K562 (cell line): ENCODE data around the gene ANXA3. TPM values are rescaled to one million over a fixed set of nuclear protein-coding genes. Genes with fewer than 3 reads are reported as not detected.

Experiments
- ATAC-seq: fragments of 200-7000 bp; cut with Tn5 transposase; 3 replicates; pipeline ENCODE4 v1.9.1; 2020; ENCODE audit warnings: moderate library complexity
- BruUV-seq: library from RNA; stranded (reverse); fragments of 400-500 nt; replicated peaks from 2 replicates; lab custom pipeline; 2021; lab: Mats Ljungman, UMichigan
- CTCF ChIA-PET: fragments of 300-600 bp; formaldehyde crosslinking; extraction: SDS; loops from one replicate; lab custom pipeline; 2021; ENCODE audit warnings: low intra/inter-chr PET ratio; lab: Yijun Ruan, JAX
- POLR2A ChIA-PET: fragments of 300-600, 350-650 bp; sonication (Branson Sonifier 250); formaldehyde crosslinking; extraction: SDS; loops from one replicate; lab custom pipeline; 2021; ENCODE audit warnings: antibody characterized with exemption, inconsistent platforms; lab: Yijun Ruan, JAX
- DNase-seq, 4 experiments: peaks; one replicate each; pipeline versions ENCODE4 v3.0.0 to v3.0.0-alpha.2; 2011 to 2018; ENCODE audit warnings: low spot score in 3 of 4, mixed read lengths in 3 of 4; ENCODE audit errors: extremely low read depth in 1 of 4
- FAIRE-seq: peaks from 2 replicates; lab custom pipeline; 2011; peaks lifted over from hg19 to GRCh38; lab: Jason Lieb, UNC
- H2AFZ ChIP-seq: 2 replicates; pipeline ENCODE4 v1.6.0; 2011; ENCODE audit warnings: low read depth, low read length, control low read depth, inconsistent platforms
- H3K27ac ChIP-seq: fragments of 200-600 bp; 3 replicates; pipeline ENCODE4 v1.8.0; 2011; ENCODE audit warnings: low read depth, mild to moderate bottlenecking, control low read depth, inconsistent platforms, low read length, moderate library complexity, mixed read lengths; ENCODE audit errors: extremely low read depth
- H3K27me3 ChIP-seq, 2 experiments: fragments of 300-600 bp in 1 of 2; 2 replicates in 1 of 2; 3 replicates in 1 of 2; pipeline versions ENCODE4 v1.6.0 to v1.8.0; 2011; ENCODE audit warnings: inconsistent platforms in 2 of 2, low read length in 2 of 2, mild to moderate bottlenecking in 1 of 2, mixed read lengths in 1 of 2, moderate library complexity in 1 of 2; ENCODE audit not compliant: control insufficient read depth in 2 of 2, insufficient read depth in 2 of 2
- H3K36me3 ChIP-seq: fragments of 300-600 bp; 3 replicates; pipeline ENCODE4 v1.8.0; 2011; ENCODE audit warnings: mild to moderate bottlenecking, low read length, inconsistent platforms; ENCODE audit not compliant: control insufficient read depth, insufficient read depth
- H3K4me1 ChIP-seq, 2 experiments: fragments of 200-600 bp in 1 of 2; replicated peaks in 1 of 2; 2 replicates in 1 of 2; 3 replicates in 1 of 2; pipeline versions ENCODE4 v1.5.1 to v1.8.0; 2011; ENCODE audit warnings: inconsistent platforms in 2 of 2, low read length in 2 of 2, mild to moderate bottlenecking in 1 of 2, mixed read lengths in 1 of 2, moderate library complexity in 1 of 2; ENCODE audit not compliant: control insufficient read depth in 2 of 2, insufficient read depth in 2 of 2
- H3K4me2 ChIP-seq: 2 replicates; pipeline ENCODE4 v1.6.1; 2011; ENCODE audit warnings: low read length, control low read depth, inconsistent platforms, mixed read lengths; ENCODE audit not compliant: insufficient read depth
- H3K4me3 ChIP-seq: fragments of 200-600 bp; sonication (generic), shearing (Covaris generic); 2 replicates; pipeline ENCODE4 v1.5.1; 2016; ENCODE audit warnings: control low read depth, inconsistent platforms
- H3K79me2 ChIP-seq: fragments of 200-600 bp; 3 replicates; pipeline ENCODE4 v1.8.0; 2011; ENCODE audit warnings: low read length, inconsistent platforms; ENCODE audit not compliant: control insufficient read depth, insufficient read depth
- H3K9ac ChIP-seq, 2 experiments: 2 replicates each; pipeline versions ENCODE4 v1.6.0 to v1.6.1; 2011; ENCODE audit warnings: low read depth in 2 of 2, low read length in 2 of 2, control low read depth in 1 of 2, inconsistent platforms in 1 of 2, mild to moderate bottlenecking in 1 of 2, mixed read lengths in 1 of 2; ENCODE audit not compliant: insufficient read depth in 1 of 2
- H3K9me1 ChIP-seq: one replicate; pipeline ENCODE4 v1.6.0; 2011; ENCODE audit warnings: inconsistent platforms, mild to moderate bottlenecking, low read length, moderate library complexity; ENCODE audit not compliant: control insufficient read depth, insufficient read depth
- H3K9me3 ChIP-seq: replicated peaks from 2 replicates; pipeline ENCODE4 v1.5.1; 2011; ENCODE audit warnings: low read depth, low read length, inconsistent platforms; ENCODE audit not compliant: control insufficient read depth, insufficient read depth
- H4K20me1 ChIP-seq: replicated peaks from 2 replicates; pipeline ENCODE4 v1.6.1; 2011; ENCODE audit warnings: low read length, inconsistent platforms, mixed read lengths; ENCODE audit not compliant: control insufficient read depth, insufficient read depth
- CC2D1A ChIP-seq: fragments of 450-650 bp; IDR thresholded peaks from 2 replicates; pipeline ENCODE4 v1.6.1; 2017; ENCODE audit warnings: mild to moderate bottlenecking
- DEAF1 ChIP-seq: fragments of 450-650 bp; formaldehyde crosslinking; IDR thresholded peaks from 2 replicates; pipeline ENCODE4 v1.4.0; 2020; ENCODE audit warnings: mild to moderate bottlenecking, moderate library complexity
- NFATC3 ChIP-seq: fragments of 450-650 bp; IDR thresholded peaks from 2 replicates; pipeline ENCODE4 v1.6.1; 2017; ENCODE audit warnings: mild to moderate bottlenecking
- RAD21 ChIP-seq, 2 experiments: fragments of 250-450 bp in 1 of 2; fragments of 450-650 bp in 1 of 2; sonication (Bioruptor Pico) in 1 of 2; formaldehyde crosslinking in 1 of 2; IDR thresholded peaks in 1 of 2; conservative IDR thresholded peaks in 1 of 2; 2 replicates each; pipeline versions ENCODE4 v1.4.0 to v1.8.0; 2020 to 2022; ENCODE audit warnings: mild to moderate bottlenecking in 2 of 2, moderate library complexity in 1 of 2
- TEAD4 ChIP-seq, 2 experiments: sonication (generic) in 1 of 2; formaldehyde crosslinking in 1 of 2; IDR thresholded peaks; 2 replicates each; pipeline versions ENCODE4 v1.6.1 to v1.8.0; 2012 to 2022; ENCODE audit warnings: borderline replicate concordance in 1 of 2, inconsistent platforms in 1 of 2, low read length in 1 of 2, mild to moderate bottlenecking in 1 of 2, missing genetic modification reagents in 1 of 2
- ZFP30 ChIP-seq: fragments of 250-450 bp; sonication (Bioruptor Pico); IDR thresholded peaks from 2 replicates; pipeline ENCODE4 v1.8.0; 2022; ENCODE audit warnings: moderate library complexity, mild to moderate bottlenecking, inconsistent platforms, borderline replicate concordance
- ZNF232 ChIP-seq: sonication (generic); formaldehyde crosslinking; IDR thresholded peaks from 2 replicates; pipeline ENCODE4 v1.8.0; 2022; ENCODE audit warnings: mild to moderate bottlenecking, missing genetic modification reagents
- ZNF778 ChIP-seq: fragments of 450-650 bp; formaldehyde crosslinking; IDR thresholded peaks from 2 replicates; pipeline ENCODE4 v1.4.0; 2020; ENCODE audit warnings: mild to moderate bottlenecking, moderate library complexity
- WGBS: fragments of 100-300 bp; shearing (Covaris generic); methylation state at CpG from one replicate; pipeline ENCODE4 v1.1.6; 2016; ENCODE audit warnings: low coverage, mixed read lengths; ENCODE audit not compliant: insufficient coverage; ENCODE audit errors: missing lambda C conversion rate; 5-methylcytosine and 5-hydroxymethylcytosine counted together
- in situ Hi-C: fragments of 300-500 bp; cut with MboI; formaldehyde crosslinking; loops from 4 replicates; pipeline ENCODE4 v1.15.0; 2018; ENCODE audit warnings: inconsistent platforms, mixed read lengths
- intact Hi-C: fragments of 100-400 bp; cut with micrococcal nuclease; formaldehyde crosslinking; loops from 2 replicates; pipeline ENCODE4 v1.14.2; 2022
- polyA plus RNA-seq, 8 experiments: library from polyadenylated mRNA; depleted of rRNA in 4 of 8; stranded (reverse) in 5 of 8; unstranded in 3 of 8; fragments of >200 nt; fragmentation: Nextera tagmentation in 2 of 8; fragmentation: Illumina TruSeq in 1 of 8; extraction: Ambion mirVana in 2 of 8; extraction: Trizol in 1 of 8; gene quantifications; 2 replicates each; pipeline versions ENCODE4 v1.2.1 to v1.2.3, GENCODE V29; 2011 to 2014; ENCODE audit warnings: inconsistent platforms in 1 of 8, missing spikeins in 1 of 8
- total RNA-seq, 7 experiments: library from RNA; depleted of rRNA in 6 of 7; stranded (reverse); fragments of >200 nt in 6 of 7; fragmentation: Illumina TruSeq in 2 of 7; extraction: Trizol in 2 of 7; gene quantifications; 2 replicates each; pipeline versions ENCODE4 v1.2.1 to v1.2.3, GENCODE V29; 2011 to 2021; ENCODE audit warnings: low replicate concordance in 1 of 7
- TF ChIP-seq, protein P1 (sequence below), 3 experiments: IDR thresholded peaks in 2 of 3; conservative IDR thresholded peaks in 1 of 3; 2 replicates each; pipeline ENCODE4 v1.5.1; 2011 to 2012; ENCODE audit warnings: low read length in 3 of 3, mild to moderate bottlenecking in 3 of 3, control low read depth in 2 of 3, improper control_type of control experiment in 1 of 3, inconsistent platforms in 1 of 3, low read depth in 1 of 3, mixed read lengths in 1 of 3, moderate library complexity in 1 of 3; ENCODE audit not compliant: insufficient read depth in 2 of 3

ANXA3 gene
- total and polyA plus RNA-seq, 9 of the 15 experiments (the other 6 are each of a cell fraction or from before 2014, with no cell fraction given), result 6.3 to 15.5 (median 9.8) TPM

- Histone ChIP-seq H4K20me1 (no peaks in the 10 kb centered on the region), H3K27ac (no peak overlapping the region), H3K9me3 (no peaks in the 10 kb centered on the region), H3K79me2 (no peaks in the 10 kb centered on the region), H3K9ac (no peak overlapping the region), H3K4me2 (no peak overlapping the region), H3K27me3 (peaks cover 2 to 6% of the 10 kb centered on the region in 2 experiments; a peak in 2 of 5 replicates), H2AFZ (no peak overlapping the region), H3K9me1 (no peaks in the 10 kb centered on the region), H3K4me3 (no peak overlapping the region), H3K36me3 (no peaks in the 10 kb centered on the region), H3K4me1 (no peaks in the 10 kb centered on the region)
- intact Hi-C loops, result loop anchor here (1.0 to 10.0 kb wide), 6 partner anchors 102 to 558 kb away; no protein-coding TSS in a partner anchor
- ATAC-seq (peak; percentile 82), DNase-seq (peak in 3 of 4 experiments; percentile 18 to 45 (median 23)), FAIRE-seq (peak; percentile 81)
- BruUV-seq, result no TSS peak
- 0% methylated on average over 3 of the region's 3 CpGs for WGBS
- ChIA-PET CTCF (interaction anchor here (0.6 to 1.2 kb wide), 3 partner anchors 15 to 558 kb away, joined by 3 to 5 read pairs (median 3); no protein-coding TSS in a partner anchor), POLR2A (no interaction called here)
- in situ Hi-C loops, result no loop called here
- no peak for TF ChIP-seq ZNF778 (CRISPR knock-in tag)
- no peak for TF ChIP-seq NFATC3
- peak; percentile 77 to 82 for TF ChIP-seq RAD21 (CRISPR knock-in tag; conservative IDR thresholded peaks at IDR 0.05 in 1 of 2, IDR thresholded peaks at IDR 0.05 in 1 of 2)
- TF ChIP-seq ZNF232 (CRISPR knock-in tag), result no peak
- TF ChIP-seq TEAD4 (IDR thresholded peaks at IDR 0.05; ENCODE audit: low read length), result peak; percentile 49
- no peak for TF ChIP-seq TEAD4 (CRISPR knock-in tag; IDR thresholded peaks at IDR 0.05; ENCODE audit: borderline replicate concordance)
- peak; percentile 39; the same call in 1 of the 2 replicates for TF ChIP-seq DEAF1 (CRISPR knock-in tag)
- no peak for TF ChIP-seq ZFP30
- TF ChIP-seq CC2D1A, result 0 out of 2 replicates have a peak, but pooled peaks have one; percentile 27
- TF ChIP-seq, protein P1, sequence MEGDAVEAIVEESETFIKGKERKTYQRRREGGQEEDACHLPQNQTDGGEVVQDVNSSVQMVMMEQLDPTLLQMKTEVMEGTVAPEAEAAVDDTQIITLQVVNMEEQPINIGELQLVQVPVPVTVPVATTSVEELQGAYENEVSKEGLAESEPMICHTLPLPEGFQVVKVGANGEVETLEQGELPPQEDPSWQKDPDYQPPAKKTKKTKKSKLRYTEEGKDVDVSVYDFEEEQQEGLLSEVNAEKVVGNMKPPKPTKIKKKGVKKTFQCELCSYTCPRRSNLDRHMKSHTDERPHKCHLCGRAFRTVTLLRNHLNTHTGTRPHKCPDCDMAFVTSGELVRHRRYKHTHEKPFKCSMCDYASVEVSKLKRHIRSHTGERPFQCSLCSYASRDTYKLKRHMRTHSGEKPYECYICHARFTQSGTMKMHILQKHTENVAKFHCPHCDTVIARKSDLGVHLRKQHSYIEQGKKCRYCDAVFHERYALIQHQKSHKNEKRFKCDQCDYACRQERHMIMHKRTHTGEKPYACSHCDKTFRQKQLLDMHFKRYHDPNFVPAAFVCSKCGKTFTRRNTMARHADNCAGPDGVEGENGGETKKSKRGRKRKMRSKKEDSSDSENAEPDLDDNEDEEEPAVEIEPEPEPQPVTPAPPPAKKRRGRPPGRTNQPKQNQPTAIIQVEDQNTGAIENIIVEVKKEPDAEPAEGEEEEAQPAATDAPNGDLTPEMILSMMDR (IDR thresholded peaks at IDR 0.05 in 2 of 3, conservative IDR thresholded peaks at IDR 0.05 in 1 of 3; ENCODE audit: insufficient read depth in 2 of 3, low read depth in 1 of 3, low read length in 3 of 3), result peak; percentile 53 to 79 (median 57); a peak in 5 of 6 replicates
These were observed 34.4 kb upstream of the ANXA3 start for GRCh38 chr4:78517050-78517652.
